Coronary artery (tissue), 2 donors: ENCODE measurements around the gene BACE2.
A peak's percentile ranks its signal among the peaks of the same experiment; 100 is the strongest.

Experiments
- DNase-seq: peaks from one replicate; pipeline ENCODE4 v3.0.0-alpha.2; 2017; ENCODE audit warnings: low spot score
- H3K27ac ChIP-seq, 2 donors: fragments of 200-600 bp; sonication (generic); one replicate each; pipeline ENCODE4 v1.5.1; 2016 to 2019
- H3K4me3 ChIP-seq: fragments of 200-600 bp; sonication (generic); 2 replicates; pipeline ENCODE4 v1.5.1; 2016; ENCODE audit warnings: mild to moderate bottlenecking, moderate library complexity
- TF ChIP-seq, protein P1 (sequence below): fragments of 200-600 bp; sonication (generic); IDR thresholded peaks from one replicate; pipeline ENCODE4 v1.5.1; 2019; ENCODE audit warnings: antibody characterized with exemption

Gene BACE2

DNA sequence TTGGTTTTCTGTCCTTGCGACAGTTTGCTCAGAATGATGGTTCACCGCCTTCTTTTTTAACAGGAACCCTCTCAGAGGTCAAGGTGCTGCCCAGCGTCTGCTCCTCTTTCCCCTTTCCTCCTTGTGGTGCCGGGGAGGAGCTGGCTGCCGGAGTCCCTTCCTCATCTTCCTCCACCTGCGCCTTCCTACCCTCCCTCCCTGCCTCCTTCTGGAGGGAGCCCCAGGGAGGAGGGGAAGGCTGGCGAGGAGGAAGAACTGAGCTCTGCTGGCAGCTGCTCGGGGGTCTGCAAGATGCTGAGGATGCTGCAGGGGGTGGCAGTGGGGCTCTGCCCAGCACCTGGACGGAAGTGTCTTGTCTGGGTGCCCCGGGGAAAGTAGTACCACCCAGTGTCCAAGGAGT lies 31.2 kb downstream of the BACE2 start:
- H3K4me3 ChIP-seq = no peak overlapping the region
- no peak overlapping the region for H3K27ac ChIP-seq
- no peak for DNase-seq
- TF ChIP-seq, protein P1, sequence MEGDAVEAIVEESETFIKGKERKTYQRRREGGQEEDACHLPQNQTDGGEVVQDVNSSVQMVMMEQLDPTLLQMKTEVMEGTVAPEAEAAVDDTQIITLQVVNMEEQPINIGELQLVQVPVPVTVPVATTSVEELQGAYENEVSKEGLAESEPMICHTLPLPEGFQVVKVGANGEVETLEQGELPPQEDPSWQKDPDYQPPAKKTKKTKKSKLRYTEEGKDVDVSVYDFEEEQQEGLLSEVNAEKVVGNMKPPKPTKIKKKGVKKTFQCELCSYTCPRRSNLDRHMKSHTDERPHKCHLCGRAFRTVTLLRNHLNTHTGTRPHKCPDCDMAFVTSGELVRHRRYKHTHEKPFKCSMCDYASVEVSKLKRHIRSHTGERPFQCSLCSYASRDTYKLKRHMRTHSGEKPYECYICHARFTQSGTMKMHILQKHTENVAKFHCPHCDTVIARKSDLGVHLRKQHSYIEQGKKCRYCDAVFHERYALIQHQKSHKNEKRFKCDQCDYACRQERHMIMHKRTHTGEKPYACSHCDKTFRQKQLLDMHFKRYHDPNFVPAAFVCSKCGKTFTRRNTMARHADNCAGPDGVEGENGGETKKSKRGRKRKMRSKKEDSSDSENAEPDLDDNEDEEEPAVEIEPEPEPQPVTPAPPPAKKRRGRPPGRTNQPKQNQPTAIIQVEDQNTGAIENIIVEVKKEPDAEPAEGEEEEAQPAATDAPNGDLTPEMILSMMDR = no peak

DNA sequence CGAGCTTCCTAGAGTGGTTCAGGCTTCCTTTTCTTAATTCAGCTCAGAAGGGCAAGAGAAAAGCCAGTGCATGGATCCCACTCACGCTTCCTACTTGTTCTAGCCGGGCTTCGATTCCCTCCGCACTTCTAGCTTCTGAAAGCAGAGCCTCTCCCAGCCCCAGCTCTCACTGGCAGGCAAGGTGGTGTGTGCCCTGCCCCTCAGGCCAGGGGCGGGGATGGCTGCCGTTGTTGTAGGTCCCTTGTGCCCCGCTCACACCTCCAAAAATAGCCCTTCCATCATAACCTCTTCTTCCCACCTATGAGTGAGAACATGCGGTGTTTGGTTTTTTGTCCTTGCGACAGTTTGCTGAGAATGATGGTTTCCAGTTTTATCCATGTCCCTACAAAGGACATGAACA lies 31.6 kb downstream of the BACE2 start:
- Histone ChIP-seq H3K27ac (no peak overlapping the region), H3K4me3 (no peak overlapping the region)
- TF ChIP-seq, protein P1 = no peak
- no peak for DNase-seq

DNA sequence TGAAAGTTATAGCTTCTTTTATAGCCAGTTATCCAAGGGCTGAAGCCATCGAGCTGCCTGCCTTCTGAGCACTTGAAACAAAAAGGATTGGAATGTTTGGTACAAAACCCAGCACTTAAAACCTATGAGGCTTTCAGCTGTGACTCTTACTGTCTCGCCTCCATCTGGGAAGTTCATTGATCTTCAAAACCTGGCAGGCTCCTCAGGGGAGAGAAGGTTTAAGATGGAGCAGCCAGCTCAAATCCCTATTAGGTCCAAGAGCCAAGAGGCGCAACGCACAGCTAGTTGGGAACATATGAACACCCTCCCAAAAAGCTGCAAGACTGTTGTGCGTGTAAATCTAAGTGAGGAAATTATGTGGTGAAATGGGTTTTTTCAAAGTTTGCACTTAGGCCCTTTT lies 33.4 kb downstream of the BACE2 start:
- Histone ChIP-seq H3K4me3 (no peak overlapping the region), H3K27ac (no peak overlapping the region)
- TF ChIP-seq, protein P1 = no peak
- DNase-seq = no peak

- Histone ChIP-seq H3K27ac (no peak overlapping the region), H3K4me3 (no peak overlapping the region)
- TF ChIP-seq, protein P1 = no peak
- DNase-seq = no peak
These were observed 36.8 kb downstream of the BACE2 start for GRCh38 chr21:41204736-41205135.

- H3K27ac ChIP-seq = peak overlapping the region; percentile 70 to 74
- H3K4me3 ChIP-seq = peak overlapping the region; percentile 58
- DNase-seq = peak; percentile 82
- TF ChIP-seq, protein P1 = no peak
These were observed 39.7 kb downstream of the BACE2 start for GRCh38 chr21:41207401-41208375.

DNA sequence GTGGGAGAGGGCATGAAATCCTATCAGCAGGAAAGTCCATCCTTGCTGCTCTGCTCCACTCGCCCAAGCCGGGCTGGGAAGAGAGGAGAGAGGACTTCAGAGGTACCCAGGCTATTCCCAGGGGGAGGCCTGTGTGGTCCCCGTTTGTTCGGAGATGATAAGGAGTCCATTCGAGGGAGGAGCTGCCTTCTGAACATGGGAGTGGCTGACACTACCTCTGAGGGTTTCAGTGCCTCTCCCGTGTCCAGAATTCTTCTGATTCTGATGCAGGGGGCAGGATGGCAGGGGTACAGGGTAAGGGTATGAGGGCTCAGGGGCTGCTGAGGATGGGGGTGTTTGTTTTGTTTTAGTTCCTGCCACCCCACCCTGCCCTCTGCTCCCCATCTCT lies 40.4 kb downstream of the BACE2 start:
- H3K4me3 ChIP-seq = peak overlapping the region; percentile 58
- H3K27ac ChIP-seq = peak overlapping the region; percentile 70 to 74
- TF ChIP-seq, protein P1 = no peak
- no peak for DNase-seq
